LHCN-M2 (cell line): ENCODE measurements around the gene LRRC53. TPM values are rescaled to one million over a fixed set of nuclear protein-coding genes. Genes with fewer than 3 reads are reported as not detected.

ENCODE experiments used
- DNase-seq: peaks from one replicate; pipeline ENCODE4 v3.0.0-alpha.2; 2012; ENCODE audit warnings: low read depth
- total RNA-seq: library from RNA; depleted of rRNA; stranded (reverse); fragments of >200 nt; gene quantifications from 2 replicates; pipeline ENCODE4 v1.2.3, GENCODE V29; 2014

Gene LRRC53
- total RNA-seq, 1 experiment from 2014 or later = 0.06 TPM

DNA sequence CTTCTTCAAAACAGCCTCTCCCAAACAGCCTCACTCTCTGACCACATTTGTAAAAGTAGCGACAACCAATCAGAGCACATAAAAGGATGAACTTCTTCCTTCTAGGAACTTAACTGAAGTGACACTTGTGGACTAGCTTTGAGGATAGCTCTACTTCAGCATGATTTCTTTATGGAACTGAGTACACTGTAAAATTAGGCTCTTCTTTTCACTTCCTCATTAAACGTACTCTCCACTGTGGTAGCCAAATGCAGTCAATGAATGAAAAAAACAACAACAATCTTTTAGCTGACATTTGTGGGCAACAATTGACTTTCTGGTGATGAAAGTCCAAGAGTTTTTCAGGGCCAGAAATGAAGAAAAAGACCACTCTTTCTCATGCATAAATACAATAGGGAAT is 9.6 kb downstream of the LRRC53 start:
- no peak for DNase-seq

GRCh38 chr1:74502432-74502831 is 10.0 kb downstream of the LRRC53 start:
- peak; percentile 24 for DNase-seq

- DNase-seq = no peak
Observed at GRCh38 chr1:74498901-74499300, 13.5 kb downstream of the LRRC53 start.

DNA sequence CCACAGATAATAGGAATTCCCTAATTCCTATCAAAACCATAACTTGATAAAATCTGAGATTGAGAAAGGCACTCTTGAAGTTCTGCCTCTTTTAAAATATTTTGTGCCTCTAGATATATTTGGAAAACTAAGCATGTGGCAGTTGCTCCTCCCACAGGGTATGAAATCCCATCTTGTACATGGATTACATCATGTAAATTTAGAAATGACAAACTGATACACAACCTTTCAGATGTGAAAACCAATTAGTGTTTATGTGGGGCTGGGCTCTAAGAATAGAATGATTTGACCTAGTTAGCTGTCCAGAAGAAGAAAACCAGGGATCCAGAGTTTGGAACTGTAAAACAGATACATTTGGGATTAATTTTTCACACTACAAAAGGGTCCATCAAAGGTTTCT is 15.7 kb downstream of the LRRC53 start:
- no peak for DNase-seq

DNA sequence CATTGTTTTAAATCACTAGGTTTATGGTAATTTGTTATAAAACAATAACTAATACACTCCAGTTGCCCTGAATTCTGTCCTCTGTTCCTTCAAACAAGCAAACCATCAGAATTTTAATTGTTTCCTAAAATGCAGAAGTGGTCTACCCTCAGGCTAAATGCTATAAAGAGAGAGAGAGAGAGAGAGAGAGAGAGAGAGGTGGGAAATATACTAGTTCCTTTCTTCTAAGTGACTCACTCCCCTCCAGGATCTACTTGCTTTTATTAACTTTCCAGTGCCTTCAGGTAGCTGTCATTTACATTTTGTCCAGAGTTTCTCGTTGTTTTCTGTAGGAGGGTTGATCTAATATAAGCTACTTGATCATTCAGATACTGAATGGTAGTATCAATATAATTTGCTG is 26.4 kb downstream of the LRRC53 start:
- no peak for DNase-seq

DNA sequence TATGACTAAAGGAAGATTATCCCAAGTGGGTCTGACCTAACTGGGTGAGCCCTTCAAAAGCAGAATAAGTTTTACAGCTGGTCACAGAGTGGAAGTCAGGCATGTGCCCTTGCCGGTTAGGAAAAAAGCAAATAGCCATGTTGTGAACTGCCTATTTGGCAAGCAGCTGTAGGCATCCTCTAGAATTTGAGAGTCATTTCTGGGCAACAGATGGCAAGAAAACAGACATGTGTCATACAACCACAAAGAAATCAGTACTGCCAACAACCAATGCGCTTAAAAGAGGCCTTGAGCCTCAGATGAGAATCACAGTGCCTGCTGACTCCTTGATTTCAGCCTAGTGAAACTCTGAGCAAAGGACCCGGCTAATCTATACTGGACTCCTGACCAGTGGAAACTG is 26.8 kb downstream of the LRRC53 start:
- DNase-seq = no peak

- DNase-seq = no peak
Observed at GRCh38 chr1:74481607-74482006, 30.8 kb downstream of the LRRC53 start.

DNA sequence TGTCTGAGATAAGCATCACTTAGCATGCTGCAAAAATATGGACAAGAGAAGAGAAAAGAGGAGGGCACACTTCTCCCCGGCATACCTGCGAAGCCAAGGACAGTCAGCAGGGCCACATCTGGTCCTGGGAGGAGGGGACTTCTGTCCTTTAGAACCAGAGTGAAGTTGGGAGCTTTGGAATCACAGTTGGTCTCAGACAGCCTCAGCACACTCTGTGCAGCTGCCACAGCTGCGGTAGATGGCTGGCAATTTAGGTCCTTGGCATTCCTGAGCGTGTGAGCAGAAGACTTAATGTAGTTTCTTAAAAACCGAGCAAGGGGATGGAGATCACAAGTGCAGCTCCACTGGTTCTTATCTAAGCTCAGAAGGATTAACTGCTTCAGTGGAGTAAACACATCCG is 32.3 kb downstream of the LRRC53 start:
- DNase-seq = no peak

DNA sequence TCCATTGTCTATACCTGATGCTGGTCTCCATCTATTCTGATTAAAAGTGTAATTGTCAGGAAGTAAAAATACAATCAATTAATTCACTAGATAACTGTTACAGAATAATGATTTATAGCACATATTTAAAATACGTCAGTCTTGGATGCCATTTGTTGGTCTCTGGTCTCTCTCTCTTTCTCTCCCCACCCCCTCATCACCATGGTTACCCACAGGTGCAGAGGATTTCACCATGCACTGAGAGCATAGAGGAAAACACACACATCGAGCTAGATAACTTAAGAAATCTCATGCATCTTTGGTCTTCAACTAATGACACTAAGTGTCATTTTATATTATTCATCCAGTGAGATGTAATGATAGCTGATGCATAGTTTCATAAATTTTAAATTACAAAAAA is 33.4 kb downstream of the LRRC53 start:
- DNase-seq = no peak

- DNase-seq = no peak
Observed at GRCh38 chr1:74474585-74474984, 37.8 kb downstream of the LRRC53 start.

DNA sequence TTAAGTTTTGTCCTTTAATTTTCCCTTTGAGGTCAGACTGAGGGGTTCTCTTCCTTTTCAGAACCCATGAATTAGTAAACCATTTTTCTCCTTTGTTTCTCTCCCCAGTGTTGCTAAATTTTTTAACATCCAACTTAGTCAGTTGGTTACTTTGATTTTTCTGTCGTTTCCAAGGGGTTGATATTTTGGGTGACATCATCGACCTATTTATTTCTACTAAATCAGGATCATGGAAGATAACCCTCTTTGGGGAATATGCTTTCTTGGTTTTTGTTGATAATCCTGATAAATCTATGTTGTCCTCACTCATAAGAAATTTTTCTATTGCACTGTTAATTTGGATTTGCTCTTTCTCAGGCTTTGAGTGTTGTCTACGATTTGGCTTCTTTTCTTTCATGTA is 40.9 kb downstream of the LRRC53 start:
- no peak for DNase-seq

DNA sequence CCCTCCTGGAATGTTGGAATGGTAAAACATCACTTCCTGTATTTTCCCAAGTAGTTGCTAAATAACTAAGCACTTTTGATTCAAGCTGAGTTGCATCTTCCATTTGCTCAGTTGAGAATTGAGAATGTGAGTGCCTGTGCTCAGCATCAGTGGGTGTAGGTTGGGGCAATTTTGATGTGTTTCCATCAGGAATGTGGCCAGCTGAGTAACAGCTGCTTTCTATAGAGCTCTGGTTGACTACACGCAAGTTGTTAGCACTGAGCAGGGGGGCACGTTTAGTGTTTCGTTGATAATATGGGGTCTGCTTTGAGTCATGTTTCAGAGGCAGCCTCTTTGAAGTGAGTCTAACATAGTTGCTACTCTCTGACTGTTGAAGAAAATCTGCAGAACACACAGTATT is 41.5 kb downstream of the LRRC53 start:
- DNase-seq = no peak

- DNase-seq = no peak
Observed at GRCh38 chr1:74470251-74470650, 42.2 kb downstream of the LRRC53 start.

DNA sequence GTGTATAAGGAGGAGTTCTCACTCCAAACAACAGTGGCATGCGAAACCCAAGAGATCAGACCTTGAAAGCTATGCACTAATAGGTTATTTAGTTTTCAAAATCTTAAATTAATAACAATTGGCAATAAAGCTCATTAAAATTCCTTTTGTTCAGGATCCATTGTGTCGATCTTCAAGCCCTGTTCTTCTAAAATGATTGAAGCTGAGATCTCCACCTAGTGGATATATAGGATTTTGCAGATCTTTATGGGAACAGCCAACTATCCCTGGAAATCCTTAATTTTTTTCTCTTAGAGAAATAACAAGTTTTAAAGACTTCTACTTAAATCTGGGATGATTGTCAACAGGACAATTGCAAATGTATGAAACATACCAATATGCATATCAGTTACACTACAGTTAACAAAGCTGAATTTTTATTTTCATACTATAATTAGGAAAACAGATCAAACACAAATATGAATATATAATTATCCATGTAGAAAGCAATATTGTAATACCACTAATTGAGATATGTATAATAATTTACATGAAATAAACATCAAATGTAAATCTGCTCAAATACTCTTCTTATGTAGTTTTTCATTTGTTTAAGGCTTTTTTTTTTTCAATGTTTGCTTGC is 43.3 kb downstream of the LRRC53 start:
- peak; percentile 36 for DNase-seq

DNA sequence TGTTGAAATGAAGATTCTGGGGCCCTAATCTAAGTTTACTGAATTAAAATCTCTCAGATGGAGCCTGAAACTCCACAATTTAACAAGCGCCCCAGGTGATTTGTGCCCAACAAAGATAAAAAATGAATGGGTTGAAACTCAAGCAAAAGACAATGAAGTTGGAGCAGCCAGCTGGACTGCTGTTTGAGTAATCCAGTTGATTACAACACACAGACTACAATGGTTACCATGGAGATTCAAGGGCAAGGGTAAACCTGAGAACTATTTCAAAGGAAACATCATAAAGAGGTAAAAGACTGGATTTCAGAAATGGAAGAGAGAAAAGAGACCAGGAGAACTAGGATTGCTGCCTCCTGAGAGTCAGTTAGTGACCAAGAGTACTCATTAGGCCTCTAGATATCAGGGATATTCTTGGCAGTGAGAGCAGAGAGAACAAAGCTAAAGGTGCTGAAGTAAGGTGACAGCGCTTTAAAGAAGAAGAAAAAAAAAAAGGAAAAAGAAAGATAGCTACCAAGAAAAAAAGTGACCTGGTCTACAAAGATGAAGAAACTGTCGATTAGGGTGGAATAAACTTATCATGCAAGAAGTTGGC is 44.5 kb downstream of the LRRC53 start:
- DNase-seq = no peak

GRCh38 chr1:74465193-74465681 is 47.2 kb downstream of the LRRC53 start:
- DNase-seq = no peak

- DNase-seq = no peak
Observed at GRCh38 chr1:74464037-74464436, 48.4 kb downstream of the LRRC53 start.

DNA sequence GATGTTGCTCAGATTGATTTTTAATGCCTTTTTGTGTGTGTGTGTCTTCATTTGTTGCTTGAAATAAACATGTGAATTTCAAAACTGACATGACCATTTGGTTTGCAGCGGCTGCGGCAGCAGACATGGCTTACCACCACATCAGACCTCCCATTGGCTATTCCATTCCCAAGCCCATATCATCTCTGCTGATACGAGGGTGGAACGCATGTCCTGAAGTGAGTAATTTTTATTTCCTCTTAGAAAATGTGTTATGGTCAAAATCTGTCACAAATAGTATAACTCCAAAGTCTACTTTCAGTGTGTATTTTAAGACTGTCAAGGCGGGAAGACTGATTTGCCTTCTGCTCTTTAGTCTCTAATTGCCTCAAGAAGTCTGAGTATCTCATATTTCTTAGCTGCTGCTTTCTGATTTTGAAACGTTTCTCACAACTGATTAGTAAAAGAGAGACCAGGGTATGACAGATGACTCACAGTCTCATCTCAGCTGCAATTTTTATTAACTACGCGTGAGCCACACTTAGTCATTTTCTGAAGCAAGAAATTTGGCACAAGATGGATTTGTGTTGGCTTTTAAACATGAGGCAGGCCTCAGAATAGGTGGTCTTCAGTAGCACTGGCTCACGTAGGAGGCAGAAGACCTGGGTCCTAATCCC is 49.0 kb downstream of the LRRC53 start:
- peak; percentile 20 for DNase-seq

DNA sequence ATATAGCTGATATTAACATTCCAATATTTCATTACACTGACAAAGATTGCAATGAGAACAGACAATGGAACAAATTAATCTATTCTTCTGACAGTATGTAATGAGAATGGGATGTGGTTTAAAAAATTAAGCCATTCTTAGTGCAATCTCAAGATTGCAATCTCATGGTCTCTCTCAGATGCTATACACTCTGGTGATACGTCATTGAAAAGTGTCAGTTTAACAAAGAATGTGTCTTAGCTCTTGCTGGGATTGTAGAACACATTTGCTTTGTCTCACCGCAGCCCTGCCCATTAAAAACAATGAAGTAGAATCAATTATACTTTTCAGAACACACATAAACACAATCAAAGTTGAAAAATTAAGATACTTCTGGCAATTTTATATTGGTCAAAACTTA is 55.2 kb downstream of the LRRC53 start:
- no peak for DNase-seq

DNA sequence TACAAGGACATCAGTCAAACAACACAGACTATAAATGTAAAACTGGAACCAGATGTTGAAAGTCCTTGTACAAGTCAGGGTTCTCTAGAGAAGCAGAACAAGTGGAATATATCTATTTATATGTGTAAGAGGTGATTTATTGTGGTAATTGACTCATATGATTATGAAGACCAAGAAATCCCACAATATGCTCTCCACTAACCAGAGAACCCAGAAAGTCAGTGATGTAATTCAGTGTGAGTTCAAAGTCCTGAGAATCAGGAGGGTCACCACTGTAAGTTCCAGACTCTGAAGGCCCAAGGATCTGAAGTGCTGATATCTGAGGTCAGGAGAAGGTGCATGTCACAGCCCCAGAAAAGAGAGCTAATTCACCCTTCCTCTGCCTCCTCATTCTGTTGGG is 57.0 kb downstream of the LRRC53 start:
- no peak for DNase-seq

DNA sequence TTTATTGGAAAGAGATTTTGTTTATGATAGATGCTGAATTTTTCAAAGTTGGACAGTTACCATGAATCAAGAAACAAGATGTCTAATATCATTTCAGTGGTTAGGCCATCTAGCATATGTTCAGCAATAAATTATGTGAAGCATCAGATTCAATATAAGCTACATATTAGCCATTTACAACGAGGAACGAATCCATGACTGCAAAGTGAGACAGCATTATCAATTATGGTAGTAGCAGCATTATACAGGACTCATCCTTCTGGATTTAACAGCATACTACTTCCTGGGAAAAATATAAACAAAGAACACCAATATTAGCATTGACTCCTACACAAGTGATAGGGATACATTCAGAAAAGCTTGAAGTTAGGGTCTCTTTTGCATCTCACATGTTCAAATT is 59.1 kb downstream of the LRRC53 start:
- DNase-seq = no peak

DNA sequence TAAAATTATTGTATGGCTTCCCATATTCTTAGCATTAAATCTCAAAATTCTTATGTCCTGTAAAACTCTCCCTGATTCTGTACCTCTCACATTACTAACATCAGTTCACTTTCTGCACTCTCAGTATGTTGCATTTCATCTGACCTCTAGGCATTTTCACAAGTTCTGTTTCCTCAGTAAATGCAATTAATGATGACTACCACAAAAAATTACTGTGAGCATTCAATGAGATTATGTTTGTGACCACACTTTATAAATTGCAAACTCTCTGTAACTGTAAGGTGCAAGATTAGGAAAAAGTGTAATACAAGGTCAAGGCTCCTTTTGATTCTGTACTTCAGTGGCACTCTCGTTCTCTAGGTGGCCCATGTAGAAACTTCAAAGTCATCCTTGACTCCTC is 60.4 kb downstream of the LRRC53 start:
- no peak for DNase-seq

DNA sequence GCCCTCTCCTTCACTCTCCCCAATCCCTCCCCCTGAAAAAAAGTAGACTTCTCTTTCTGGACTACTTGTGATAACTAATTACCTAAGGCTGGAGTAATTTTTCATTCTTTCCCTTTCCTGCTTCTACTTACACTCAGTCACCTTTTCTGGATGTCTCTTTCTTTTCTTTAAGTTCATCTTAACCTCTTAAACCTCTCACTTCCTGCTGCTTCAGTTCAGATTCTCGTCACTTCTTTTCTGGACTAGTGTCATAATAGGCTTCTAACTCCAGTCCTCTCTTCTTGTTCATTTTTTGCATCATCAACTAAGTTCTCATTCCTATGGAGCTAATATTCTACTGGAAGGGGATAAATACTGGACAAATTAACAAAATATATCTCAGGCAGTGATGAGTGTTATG is 75.4 kb downstream of the LRRC53 start:
- no peak for DNase-seq
